Fibroblast of skin of left quadriceps (primary cell): ENCODE data around the gene FBXL7.

ENCODE experiments used
- DNase-seq, 2 experiments: peaks; one replicate each; pipeline ENCODE4 v3.0.0-alpha.2; 2013; ENCODE audit warnings: low read depth in 2 of 2

Gene FBXL7

DNA sequence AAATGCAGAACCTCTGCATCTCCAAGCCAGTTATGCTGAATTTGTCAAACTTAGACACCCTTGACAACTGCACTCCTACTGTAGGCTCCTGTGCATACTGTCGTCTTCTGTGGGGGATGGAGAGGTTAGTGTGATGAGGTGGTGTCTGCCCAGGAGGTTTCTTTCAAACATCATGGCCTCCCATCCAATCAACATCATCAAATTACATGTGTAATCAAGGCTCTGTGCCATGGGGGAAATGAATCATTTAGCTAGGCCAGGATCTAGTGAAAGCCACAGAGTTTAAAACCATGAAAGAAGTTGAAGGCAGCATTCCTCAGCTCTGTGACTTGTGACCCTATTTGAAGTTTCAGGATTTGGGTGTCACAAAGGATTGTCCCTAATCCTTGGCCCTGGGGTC, 439.0 kb downstream of the FBXL7 start:
- DNase-seq = peak in 1 of 2 experiments; percentile 54

DNA sequence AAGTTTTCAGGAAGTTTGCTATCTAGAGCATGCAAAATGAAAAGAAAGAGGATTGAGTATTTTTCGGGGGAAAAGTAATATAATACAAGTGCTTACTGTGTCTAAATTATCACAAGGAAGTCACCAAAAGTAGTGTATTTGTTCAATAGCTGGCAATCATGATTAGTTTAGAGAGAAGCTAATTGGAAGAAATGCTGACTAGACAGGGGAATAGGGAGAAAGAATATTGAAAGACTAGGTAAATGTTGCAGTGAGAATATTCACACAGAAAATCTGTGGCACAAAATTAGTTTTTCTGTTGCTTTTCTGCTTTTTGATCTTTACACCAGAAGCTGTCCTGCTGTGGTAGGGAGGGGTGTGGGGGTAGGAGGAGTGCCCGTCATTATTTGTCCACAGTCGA, 440.9 kb downstream of the FBXL7 start:
- DNase-seq = no peak

DNA sequence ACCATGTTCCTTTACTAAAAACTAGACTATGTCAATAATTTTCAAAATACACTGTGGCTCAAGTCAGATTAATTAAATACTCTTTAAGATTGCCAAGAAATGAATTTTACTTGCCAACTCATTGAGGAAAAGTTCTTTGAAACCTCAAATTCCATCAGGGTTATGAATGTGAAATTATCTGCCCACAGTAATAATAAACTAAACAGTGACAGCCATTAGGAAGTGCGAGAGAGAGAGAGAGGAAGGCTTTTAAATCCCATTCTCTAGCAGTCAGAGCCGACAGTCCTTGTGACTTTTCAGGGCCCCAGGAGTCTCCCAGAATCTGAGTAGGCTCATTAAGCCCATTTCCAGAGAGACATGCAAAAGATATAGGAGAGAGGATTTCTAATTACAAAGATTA, 443.5 kb downstream of the FBXL7 start:
- peak; percentile 46 for DNase-seq

DNA sequence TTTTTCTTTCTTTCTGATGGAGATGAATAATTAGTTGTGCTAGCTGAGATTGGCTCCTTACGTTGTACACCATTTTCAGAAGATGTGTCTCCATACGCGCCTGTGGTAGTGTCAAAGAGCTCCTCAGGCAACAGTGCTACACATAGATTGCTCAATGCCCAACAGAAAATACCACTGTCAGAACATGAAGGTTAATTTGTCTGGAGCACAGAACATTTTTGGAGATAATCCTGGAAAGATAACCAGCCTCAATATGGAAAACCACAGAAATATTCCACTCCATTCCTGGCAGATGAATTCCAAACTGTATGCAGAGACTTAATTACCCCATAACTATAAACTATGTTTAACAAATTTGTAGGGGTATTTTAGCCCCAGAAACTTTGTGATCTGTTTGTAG, 446.0 kb downstream of the FBXL7 start:
- no peak for DNase-seq

DNA sequence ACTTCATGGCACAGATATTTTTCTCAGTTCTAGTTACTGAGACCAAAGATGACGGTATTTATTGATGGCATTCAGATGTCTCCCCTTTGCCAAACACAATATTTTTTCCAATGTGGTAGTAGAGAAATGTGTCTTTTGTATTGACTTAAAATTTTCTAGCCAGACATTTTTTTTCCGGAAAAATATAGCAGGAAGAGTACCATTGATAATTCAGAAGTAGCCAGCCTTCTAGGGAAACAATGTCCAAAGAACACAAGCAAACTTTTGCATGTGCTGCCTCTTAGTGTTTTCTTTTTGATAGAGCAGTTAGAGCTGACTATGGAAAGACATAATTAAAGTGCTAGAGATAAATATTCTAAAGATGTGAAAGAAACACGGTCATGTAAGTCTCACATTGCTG, 448.2 kb downstream of the FBXL7 start:
- DNase-seq = no peak

DNA sequence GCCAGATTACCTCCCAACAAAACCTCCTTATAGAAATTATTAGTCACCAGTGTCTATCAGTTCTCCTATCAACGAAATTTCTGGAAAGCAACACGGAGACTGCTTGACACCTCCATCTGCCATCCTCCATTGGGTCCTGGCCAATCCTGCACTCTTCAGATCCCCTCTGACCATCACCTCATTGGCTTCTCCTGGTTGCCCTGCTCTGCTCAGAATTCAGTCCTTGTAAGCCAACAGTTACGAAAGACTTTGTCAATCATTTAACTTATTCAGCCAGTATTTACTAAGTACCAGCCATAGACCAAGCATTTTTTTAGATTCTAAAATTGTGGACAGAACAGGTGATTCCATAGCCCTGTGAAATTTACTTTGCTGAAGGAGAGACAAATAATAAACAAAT, 451.1 kb downstream of the FBXL7 start:
- no peak for DNase-seq

DNA sequence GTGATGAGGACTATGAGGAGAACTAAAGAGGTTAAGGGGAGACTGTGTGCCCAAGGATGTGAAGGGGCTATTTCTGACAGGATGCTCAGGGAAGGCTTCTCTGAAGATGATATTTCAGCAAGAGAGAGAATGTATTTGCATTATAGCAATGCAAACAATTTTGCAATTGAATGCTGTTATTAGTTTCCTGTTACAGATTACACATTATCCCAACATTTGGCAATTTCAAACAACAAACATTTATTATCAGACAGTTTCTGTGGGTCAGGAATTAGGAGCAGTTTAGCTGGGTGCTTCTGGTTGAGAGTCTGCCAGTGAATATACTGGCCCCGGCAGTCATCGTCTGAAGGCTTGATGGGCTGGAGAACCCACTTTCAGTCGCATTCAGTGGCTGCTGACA, 451.6 kb downstream of the FBXL7 start:
- DNase-seq = no peak

DNA sequence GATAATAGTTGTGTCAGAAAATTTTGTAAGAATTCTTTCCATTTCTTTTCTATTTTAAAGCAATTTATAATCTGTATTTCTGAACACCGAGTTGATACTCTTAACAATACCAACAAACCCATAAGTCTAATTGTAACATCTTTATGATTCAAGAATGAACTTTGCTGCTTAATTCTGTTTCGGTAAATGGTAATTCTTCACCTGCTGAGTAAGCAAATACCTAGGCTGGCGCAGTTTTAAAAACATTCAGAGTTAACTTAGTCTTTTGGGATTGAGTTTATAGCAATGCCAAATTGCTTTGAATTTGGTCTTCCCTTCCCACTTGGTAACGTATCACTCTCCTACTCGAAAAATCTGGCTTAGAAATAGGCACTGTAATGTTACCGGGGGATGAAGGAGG, 456.6 kb downstream of the FBXL7 start:
- DNase-seq = no peak

DNA sequence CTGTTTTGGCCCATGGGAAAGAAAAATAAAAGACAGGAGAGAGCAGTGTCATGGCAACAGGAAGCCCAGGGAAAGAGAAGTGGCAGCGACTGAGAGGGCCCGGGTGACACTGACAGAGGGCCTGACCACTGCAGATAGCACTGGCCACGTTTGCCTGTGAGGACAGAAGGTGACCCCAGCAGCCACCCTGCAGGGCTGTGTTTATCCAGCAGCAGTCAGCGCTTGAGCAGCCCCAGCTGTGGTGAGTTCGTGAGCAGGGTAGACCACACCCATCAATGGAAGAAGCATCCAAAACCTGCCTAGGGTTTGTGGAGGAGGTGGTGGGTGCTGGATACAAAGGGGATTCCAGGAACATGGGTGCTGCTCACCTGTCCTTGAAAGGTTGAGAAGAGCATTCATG, 457.1 kb downstream of the FBXL7 start:
- DNase-seq = no peak

DNA sequence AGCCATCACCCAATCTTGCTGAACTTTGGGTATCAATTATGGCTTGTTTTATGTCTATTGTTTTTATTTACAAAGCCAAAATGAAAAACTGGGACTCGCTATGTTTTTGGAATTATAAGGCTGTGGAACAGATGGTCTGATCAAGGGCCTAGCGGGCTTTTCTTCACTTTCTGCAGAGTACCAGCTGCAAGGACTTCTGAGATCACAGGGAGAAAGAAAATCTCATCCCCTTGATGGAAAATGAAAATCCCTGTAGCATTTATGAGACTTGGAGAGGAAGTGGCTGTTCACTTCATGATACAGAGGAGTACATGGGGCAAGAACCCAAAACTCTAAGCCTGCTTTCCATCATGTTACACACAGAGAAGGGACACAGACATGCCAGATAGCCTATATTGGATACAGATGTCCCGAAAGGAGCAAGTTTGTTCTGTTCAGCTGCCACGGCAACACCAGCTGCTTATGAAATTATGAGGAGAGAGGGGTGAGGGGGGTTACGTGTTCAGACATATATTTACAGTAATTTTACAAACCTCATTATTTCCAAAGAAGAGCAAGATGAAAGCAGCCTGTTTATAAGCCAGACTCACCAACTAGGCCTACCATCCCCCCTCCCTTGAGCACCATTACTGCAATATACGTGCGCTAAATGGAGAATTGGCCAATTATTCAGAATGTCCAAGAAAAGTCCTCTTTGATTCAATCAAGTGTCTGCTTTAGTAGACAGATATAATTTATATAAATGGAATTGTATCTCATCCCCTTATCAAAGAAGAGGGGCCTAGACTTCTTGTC, 459.6 kb downstream of the FBXL7 start:
- peak; percentile 35 to 43 for DNase-seq

DNA sequence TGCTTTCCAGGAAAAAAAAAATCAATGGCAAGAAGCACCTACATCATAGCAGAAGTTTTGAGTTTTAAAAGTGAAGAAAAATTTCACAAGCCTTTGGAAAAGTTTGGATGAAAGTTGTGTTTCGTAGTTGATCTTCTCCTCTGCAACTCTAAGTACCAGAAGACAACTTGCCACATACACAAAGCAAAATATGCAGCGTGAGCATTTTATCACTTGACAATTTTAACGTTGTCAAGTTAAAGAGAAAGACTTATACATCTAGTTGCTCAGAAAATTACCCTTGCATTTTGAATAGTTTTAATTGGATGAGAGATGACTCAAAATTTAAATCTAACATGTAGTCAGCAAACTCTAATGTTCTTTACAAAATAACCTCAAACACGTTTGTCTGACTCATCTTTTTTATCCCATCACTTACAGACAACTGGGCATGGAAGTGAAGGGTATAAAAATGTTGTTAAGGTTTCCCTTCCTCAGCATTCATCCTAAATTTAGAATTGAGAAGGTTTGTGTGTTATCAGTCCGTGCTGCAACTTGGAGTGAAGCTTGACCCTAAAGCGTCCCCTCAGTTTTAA, 466.2 kb downstream of the FBXL7 start:
- DNase-seq = no peak

DNA sequence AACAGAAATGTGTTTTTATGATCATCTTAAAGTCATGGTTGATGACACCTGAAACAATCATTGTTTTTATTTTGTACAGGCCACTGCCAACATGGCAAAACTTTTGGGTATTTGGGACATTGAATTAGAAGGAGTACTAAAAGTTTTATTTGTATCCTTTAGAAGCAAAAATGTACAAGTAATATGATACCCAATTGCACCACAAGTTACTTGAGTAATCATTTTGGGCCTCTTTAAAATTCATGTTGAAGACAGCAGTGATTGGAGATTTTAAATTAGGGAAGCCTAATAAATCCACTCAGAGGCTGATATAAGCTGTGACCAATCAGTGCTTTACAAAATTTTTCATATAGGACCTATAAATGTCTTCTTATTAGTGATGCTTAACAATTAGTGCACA, 466.7 kb downstream of the FBXL7 start:
- DNase-seq = no peak

DNA sequence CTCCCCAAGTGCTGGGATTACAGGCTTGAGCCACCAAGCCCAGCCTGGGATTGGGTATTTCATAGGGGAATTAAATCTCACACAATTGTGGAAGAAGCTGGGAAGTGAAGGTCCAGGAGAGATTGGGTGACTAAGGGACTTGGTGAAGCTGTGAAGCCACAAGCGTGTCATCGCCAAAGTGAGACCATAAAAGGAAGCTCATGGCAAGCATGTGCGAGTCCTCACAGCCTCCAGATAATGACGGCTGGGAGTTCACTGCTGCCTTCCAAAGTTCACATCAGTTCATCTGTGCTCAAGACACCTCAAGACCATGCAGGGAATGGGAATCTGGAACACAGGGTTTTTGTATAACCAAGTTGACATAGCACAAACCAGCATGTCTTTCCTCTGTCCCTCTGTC, 469.0 kb downstream of the FBXL7 start:
- DNase-seq = no peak

DNA sequence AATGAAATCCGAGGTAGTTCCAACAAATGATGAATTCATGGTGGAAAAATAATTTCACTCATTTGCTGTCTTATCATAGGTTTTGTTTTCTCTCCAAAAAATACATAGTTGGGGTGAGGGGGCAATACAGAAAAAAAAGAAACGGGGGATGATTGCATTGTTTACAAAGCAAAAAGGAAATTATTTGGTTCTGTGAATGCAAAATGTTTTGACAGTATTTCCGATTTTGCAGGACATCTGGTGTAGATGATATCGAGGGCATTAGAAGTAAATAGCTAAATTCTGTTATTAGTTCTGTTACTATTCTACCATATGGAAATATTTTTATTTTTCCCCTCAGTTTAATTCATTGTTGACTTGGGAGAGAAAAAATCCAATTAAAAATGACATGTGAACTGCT, 477.9 kb downstream of the FBXL7 start:
- no peak for DNase-seq

DNA sequence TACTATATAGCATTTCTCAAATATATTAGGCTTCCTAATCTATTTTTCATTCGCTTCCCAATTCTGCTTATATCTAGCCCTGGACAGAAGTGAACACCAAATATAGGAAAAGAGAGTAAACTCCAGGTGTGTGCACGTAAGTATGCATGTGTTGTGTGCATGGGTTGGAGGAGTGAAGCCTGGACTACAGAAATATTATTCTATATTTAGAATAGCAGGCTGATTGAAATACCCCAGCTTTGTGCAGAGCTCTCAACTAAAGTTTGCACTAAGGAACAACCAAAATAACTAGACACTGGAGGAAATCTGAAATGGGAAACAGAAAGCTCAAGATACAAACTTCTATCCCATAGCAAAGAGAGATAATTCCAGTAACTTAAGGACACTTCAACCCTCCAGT, 480.9 kb downstream of the FBXL7 start:
- DNase-seq = no peak

DNA sequence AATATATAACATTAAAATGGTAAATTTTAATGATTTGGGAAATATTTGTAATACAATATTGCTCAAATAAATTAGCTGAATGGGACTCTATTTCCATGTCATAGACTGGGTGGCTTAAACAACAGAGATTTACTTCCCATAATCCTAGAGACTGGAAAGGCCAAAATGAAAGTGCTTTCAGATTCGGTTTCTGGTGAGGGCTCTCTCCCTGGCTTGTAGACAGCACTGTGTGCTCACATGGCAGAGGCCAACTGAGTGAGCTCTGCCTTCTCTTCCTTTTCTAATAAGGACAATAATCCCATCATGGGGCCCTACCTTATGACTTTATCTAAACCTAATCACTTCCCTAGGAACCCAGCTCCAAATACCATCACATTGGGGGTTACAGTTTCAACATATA, 483.4 kb downstream of the FBXL7 start:
- no peak for DNase-seq
